Liver (tissue), 9 donors: ENCODE results near the gene FGD5. TPM values are rescaled to one million over a fixed set of nuclear protein-coding genes. Genes with fewer than 3 reads are reported as not detected.

Source experiments
- DNase-seq: peaks from one replicate; pipeline ENCODE4 v3.0.0-alpha.2; 2017; ENCODE audit warnings: low spot score
- H3K27ac ChIP-seq, 2 donors: one replicate each; pipeline ENCODE4 v1.7.0; 2013; ENCODE audit warnings: inconsistent platforms in 2 of 2, low read length in 2 of 2, control low read depth in 1 of 2, low read depth in 1 of 2, mild to moderate bottlenecking in 1 of 2
- H3K27me3 ChIP-seq, 4 donors: one replicate each; pipeline versions ENCODE4 v1.6.1 to v1.7.0; 2013; ENCODE audit warnings: low read length in 3 of 4, inconsistent platforms in 1 of 4, mild to moderate bottlenecking in 1 of 4, moderate library complexity in 1 of 4; ENCODE audit not compliant: control insufficient read depth in 4 of 4, insufficient read depth in 4 of 4
- H3K36me3 ChIP-seq, 4 donors: one replicate each; pipeline versions ENCODE4 v1.6.1 to v1.7.0; 2013; ENCODE audit warnings: low read length in 3 of 4, mild to moderate bottlenecking in 3 of 4, low read depth in 1 of 4, moderate library complexity in 1 of 4; ENCODE audit not compliant: control insufficient read depth in 4 of 4, insufficient read depth in 3 of 4
- H3K4me1 ChIP-seq, 4 donors: one replicate each; pipeline versions ENCODE4 v1.6.1 to v1.7.0; 2013; ENCODE audit warnings: low read length in 3 of 4, mild to moderate bottlenecking in 3 of 4, moderate library complexity in 1 of 4; ENCODE audit not compliant: control insufficient read depth in 4 of 4, insufficient read depth in 4 of 4
- H3K4me3 ChIP-seq, 3 donors: one replicate each; pipeline versions ENCODE4 v1.6.1 to v1.7.0; 2013; ENCODE audit warnings: low read length in 3 of 3, control low read depth in 1 of 3, low read depth in 1 of 3, mild to moderate bottlenecking in 1 of 3
- H3K9ac ChIP-seq, 2 donors: one replicate each; pipeline ENCODE4 v1.7.0; 2013; ENCODE audit warnings: low read length in 2 of 2, mild to moderate bottlenecking in 2 of 2, moderate library complexity in 2 of 2, control low read depth in 1 of 2, low read depth in 1 of 2
- H3K9me3 ChIP-seq, 4 donors: one replicate each; pipeline versions ENCODE4 v1.6.1 to v1.7.0; 2013; ENCODE audit warnings: low read length in 3 of 4; ENCODE audit not compliant: control insufficient read depth in 4 of 4
- ATF3 ChIP-seq: IDR thresholded peaks from 2 replicates; pipeline ENCODE4 v1.6.1; 2016; ENCODE audit warnings: antibody characterized with exemption
- CTCF ChIP-seq: fragments of 150-350 bp; IDR thresholded peaks from 2 replicates; pipeline ENCODE4 v1.5.1; 2017; ENCODE audit warnings: improper control_type of control experiment, low read depth, low read length; ENCODE audit not compliant: missing input control
- EGR1 ChIP-seq, 2 donors: IDR thresholded peaks; 2 replicates each; pipeline ENCODE4 v1.6.1; 2016 to 2018; ENCODE audit warnings: antibody characterized with exemption in 2 of 2, low read depth in 2 of 2
- FOXA1 ChIP-seq: IDR thresholded peaks from 2 replicates; pipeline ENCODE4 v1.6.1; 2016; ENCODE audit warnings: antibody characterized with exemption
- FOXA2 ChIP-seq: IDR thresholded peaks from 2 replicates; pipeline ENCODE4 v1.6.1; 2016; ENCODE audit warnings: antibody characterized with exemption
- GABPA ChIP-seq, 2 donors: IDR thresholded peaks in 1 of 2; conservative IDR thresholded peaks in 1 of 2; 2 replicates each; pipeline ENCODE4 v1.6.1; 2016; ENCODE audit warnings: antibody characterized with exemption in 2 of 2, mild to moderate bottlenecking in 1 of 2, moderate library complexity in 1 of 2
- HNF4A ChIP-seq, 2 donors: conservative IDR thresholded peaks; 2 replicates each; pipeline ENCODE4 v1.6.1; 2016; ENCODE audit warnings: antibody characterized with exemption in 2 of 2, mild to moderate bottlenecking in 2 of 2
- HNF4G ChIP-seq: IDR thresholded peaks from 2 replicates; pipeline ENCODE4 v1.6.1; 2016; ENCODE audit warnings: antibody characterized with exemption
- JUND ChIP-seq, 2 donors: IDR thresholded peaks; 2 replicates each; pipeline ENCODE4 v1.6.1; 2016; ENCODE audit warnings: antibody characterized with exemption in 2 of 2
- NR2F2 ChIP-seq: IDR thresholded peaks from 2 replicates; pipeline ENCODE4 v1.6.1; 2016; ENCODE audit warnings: antibody characterized with exemption
- RAD21 ChIP-seq, 2 donors: IDR thresholded peaks; 2 replicates each; pipeline ENCODE4 v1.6.1; 2016; ENCODE audit warnings: antibody characterized with exemption in 2 of 2, mild to moderate bottlenecking in 2 of 2
- RXRA ChIP-seq, 2 donors: IDR thresholded peaks; 2 replicates each; pipeline ENCODE4 v1.6.1; 2017 to 2018; ENCODE audit warnings: antibody characterized with exemption in 2 of 2, mild to moderate bottlenecking in 1 of 2
- SP1 ChIP-seq: IDR thresholded peaks from 2 replicates; pipeline ENCODE4 v1.6.1; 2018; ENCODE audit warnings: antibody characterized with exemption, mild to moderate bottlenecking
- TAF1 ChIP-seq: conservative IDR thresholded peaks from 2 replicates; pipeline ENCODE4 v1.6.1; 2016; ENCODE audit warnings: antibody characterized with exemption, mild to moderate bottlenecking
- YY1 ChIP-seq: IDR thresholded peaks from 2 replicates; pipeline ENCODE4 v1.6.1; 2016; ENCODE audit warnings: antibody characterized with exemption, mild to moderate bottlenecking
- ZBTB33 ChIP-seq: IDR thresholded peaks from 2 replicates; pipeline ENCODE4 v1.6.1; 2016; ENCODE audit warnings: antibody characterized with exemption
- WGBS: extraction: QIAGEN DNeasy Blood & Tissue Kit; methylation state at CpG from one replicate; pipeline ENCODE4 v1.1.7; 2013; 5-methylcytosine and 5-hydroxymethylcytosine counted together
- polyA plus RNA-seq, 2 donors: library from polyadenylated mRNA; stranded (reverse) in 1 of 2; unstranded in 1 of 2; fragments of 200-250 nt in 1 of 2; fragments of >200 nt in 1 of 2; fragmentation: Nextera tagmentation in 1 of 2; extraction: Ambion mirVana in 1 of 2; gene quantifications; one replicate each; pipeline versions ENCODE4 v1.2.1 to v1.2.3, GENCODE V29; 2013 to 2015
- total RNA-seq, 2 donors: library from RNA; depleted of rRNA; stranded (reverse); fragments of >200 nt; gene quantifications; one replicate each; pipeline ENCODE4 v1.2.3, GENCODE V29; 2014
- TF ChIP-seq, protein P1 (sequence below): IDR thresholded peaks from 2 replicates; pipeline ENCODE4 v1.6.1; 2016; ENCODE audit warnings: antibody characterized with exemption
- TF ChIP-seq, protein P2 (sequence below): IDR thresholded peaks from 2 replicates; pipeline ENCODE4 v1.6.1; 2016; ENCODE audit warnings: antibody characterized with exemption, mild to moderate bottlenecking
- donor health status: healthy.
- donor health status: healthy.
- donor health status: healthy.
- donor health status: healthy.
- donor health status: healthy.

The FGD5 gene
- total and polyA plus RNA-seq, 4 donors, result 2.0 to 6.3 (median 3.1) TPM

DNA sequence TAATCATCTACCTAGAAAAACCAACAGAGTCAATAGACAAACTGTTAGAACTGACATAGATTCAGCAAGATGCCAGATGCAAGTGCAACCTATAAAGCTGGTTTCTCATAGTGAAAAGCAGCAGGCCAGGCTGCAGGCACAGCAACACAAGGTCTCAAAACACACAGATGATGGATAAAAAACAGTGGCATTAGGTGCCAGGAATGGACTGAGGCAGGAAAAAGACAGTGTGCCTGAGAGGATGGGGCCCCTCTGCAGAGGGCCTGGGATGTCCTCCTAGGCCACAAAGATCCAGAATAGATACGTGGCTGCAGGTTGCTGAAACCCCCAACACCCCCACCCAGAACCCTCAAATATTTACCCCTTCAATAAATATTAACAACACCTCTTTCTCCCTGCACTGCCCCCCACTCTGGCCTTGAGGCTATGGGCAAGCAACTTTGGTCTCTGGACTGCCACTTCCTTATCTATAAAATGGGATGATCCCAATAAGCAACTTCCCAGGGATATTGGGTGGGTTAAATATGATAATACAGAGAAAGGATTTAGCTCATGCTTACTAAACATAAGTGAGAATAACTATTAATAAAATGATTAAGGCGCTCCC is 35.2 kb upstream of the FGD5 start:
- H3K4me1 ChIP-seq, result no peaks in the 10 kb centered on the region
- H3K4me3 ChIP-seq, result no peak overlapping the region
- DNase-seq, result no peak
- no peak for TF ChIP-seq HNF4G
- H3K9ac ChIP-seq, result no peak overlapping the region
- H3K27ac ChIP-seq, result no peak overlapping the region
- H3K27me3 ChIP-seq, result no peaks in the 10 kb centered on the region
- WGBS, result 91% methylated on average over 2 of the region's 2 CpGs
- no peaks in the 10 kb centered on the region for H3K9me3 ChIP-seq
- H3K36me3 ChIP-seq, result no peaks in the 10 kb centered on the region

- H3K27ac ChIP-seq, result no peak overlapping the region
- no peak for DNase-seq
- no peaks in the 10 kb centered on the region for H3K4me1 ChIP-seq
- H3K27me3 ChIP-seq, result no peaks in the 10 kb centered on the region
- 77% methylated on average over 8 of the region's 8 CpGs for WGBS
- TF ChIP-seq NR2F2, result no peak
- no peak for TF ChIP-seq CTCF
- TF ChIP-seq, protein P1, sequence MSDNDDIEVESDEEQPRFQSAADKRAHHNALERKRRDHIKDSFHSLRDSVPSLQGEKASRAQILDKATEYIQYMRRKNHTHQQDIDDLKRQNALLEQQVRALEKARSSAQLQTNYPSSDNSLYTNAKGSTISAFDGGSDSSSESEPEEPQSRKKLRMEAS, result no peak
- no peak for TF ChIP-seq HNF4G
- TF ChIP-seq SP1, result no peak
- no peak for TF ChIP-seq ATF3
- TF ChIP-seq, protein P2, sequence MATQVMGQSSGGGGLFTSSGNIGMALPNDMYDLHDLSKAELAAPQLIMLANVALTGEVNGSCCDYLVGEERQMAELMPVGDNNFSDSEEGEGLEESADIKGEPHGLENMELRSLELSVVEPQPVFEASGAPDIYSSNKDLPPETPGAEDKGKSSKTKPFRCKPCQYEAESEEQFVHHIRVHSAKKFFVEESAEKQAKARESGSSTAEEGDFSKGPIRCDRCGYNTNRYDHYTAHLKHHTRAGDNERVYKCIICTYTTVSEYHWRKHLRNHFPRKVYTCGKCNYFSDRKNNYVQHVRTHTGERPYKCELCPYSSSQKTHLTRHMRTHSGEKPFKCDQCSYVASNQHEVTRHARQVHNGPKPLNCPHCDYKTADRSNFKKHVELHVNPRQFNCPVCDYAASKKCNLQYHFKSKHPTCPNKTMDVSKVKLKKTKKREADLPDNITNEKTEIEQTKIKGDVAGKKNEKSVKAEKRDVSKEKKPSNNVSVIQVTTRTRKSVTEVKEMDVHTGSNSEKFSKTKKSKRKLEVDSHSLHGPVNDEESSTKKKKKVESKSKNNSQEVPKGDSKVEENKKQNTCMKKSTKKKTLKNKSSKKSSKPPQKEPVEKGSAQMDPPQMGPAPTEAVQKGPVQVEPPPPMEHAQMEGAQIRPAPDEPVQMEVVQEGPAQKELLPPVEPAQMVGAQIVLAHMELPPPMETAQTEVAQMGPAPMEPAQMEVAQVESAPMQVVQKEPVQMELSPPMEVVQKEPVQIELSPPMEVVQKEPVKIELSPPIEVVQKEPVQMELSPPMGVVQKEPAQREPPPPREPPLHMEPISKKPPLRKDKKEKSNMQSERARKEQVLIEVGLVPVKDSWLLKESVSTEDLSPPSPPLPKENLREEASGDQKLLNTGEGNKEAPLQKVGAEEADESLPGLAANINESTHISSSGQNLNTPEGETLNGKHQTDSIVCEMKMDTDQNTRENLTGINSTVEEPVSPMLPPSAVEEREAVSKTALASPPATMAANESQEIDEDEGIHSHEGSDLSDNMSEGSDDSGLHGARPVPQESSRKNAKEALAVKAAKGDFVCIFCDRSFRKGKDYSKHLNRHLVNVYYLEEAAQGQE, result no peak
- TF ChIP-seq YY1, result no peak
- TF ChIP-seq RAD21 (IDR thresholded peaks at IDR 0.05), result no peak
- TF ChIP-seq FOXA2, result no peak
- TF ChIP-seq FOXA1, result no peak
- TF ChIP-seq TAF1, result no peak
- TF ChIP-seq RXRA (IDR thresholded peaks at IDR 0.05), result no peak
- no peak for TF ChIP-seq GABPA (IDR thresholded peaks at IDR 0.05 in 1 of 2, conservative IDR thresholded peaks at IDR 0.05 in 1 of 2)
- TF ChIP-seq EGR1 (IDR thresholded peaks at IDR 0.05; ENCODE audit: low read depth in 2 of 2), result no peak
- TF ChIP-seq ZBTB33, result no peak
- TF ChIP-seq HNF4A (conservative IDR thresholded peaks at IDR 0.05), result no peak
- TF ChIP-seq JUND (IDR thresholded peaks at IDR 0.05), result no peak
- H3K9me3 ChIP-seq, result no peaks in the 10 kb centered on the region
- H3K9ac ChIP-seq, result no peak overlapping the region
- no peak overlapping the region for H3K4me3 ChIP-seq
- no peaks in the 10 kb centered on the region for H3K36me3 ChIP-seq
Measured at GRCh38 chr3:14784087-14784681, 34.6 kb upstream of the FGD5 start.
